Neutrophil (primary cell): ENCODE results near the gene UNCX.

Source experiments
- H3K27ac ChIP-seq: fragments of 200-600 bp; sonication (generic); 2 replicates; pipeline ENCODE4 v1.5.1; 2016; ENCODE audit warnings: mild to moderate bottlenecking, moderate library complexity
- H3K27me3 ChIP-seq: fragments of 200-600 bp; sonication (generic); 2 replicates; pipeline ENCODE4 v1.6.0; 2016; ENCODE audit warnings: mild to moderate bottlenecking
- H3K36me3 ChIP-seq: fragments of 200-600 bp; sonication (generic); 2 replicates; pipeline ENCODE4 v1.5.1; 2017
- H3K4me1 ChIP-seq, 2 experiments: fragments of 200-600 bp in 1 of 2; sonication (generic) in 1 of 2; 1 replicate in 1 of 2; 2 replicates in 1 of 2; pipeline versions ENCODE4 v1.5.1 to v1.6.1; 2013 to 2016; ENCODE audit warnings: low read depth in 1 of 2, low read length in 1 of 2, mild to moderate bottlenecking in 1 of 2, moderate library complexity in 1 of 2; ENCODE audit not compliant: control insufficient read depth in 1 of 2, insufficient read depth in 1 of 2
- H3K4me3 ChIP-seq, 2 experiments: fragments of 200-600 bp in 1 of 2; sonication (generic) in 1 of 2; 1 replicate in 1 of 2; 2 replicates in 1 of 2; pipeline ENCODE4 v1.5.1; 2013 to 2016; ENCODE audit warnings: low read depth in 1 of 2, low read length in 1 of 2, mild to moderate bottlenecking in 1 of 2, moderate library complexity in 1 of 2
- H3K9me3 ChIP-seq: fragments of 200-600 bp; sonication (generic); 2 replicates; pipeline ENCODE4 v1.5.1; 2016
- TF ChIP-seq, protein P1 (sequence below): fragments of 200-600 bp; sonication (generic); IDR thresholded peaks from 2 replicates; pipeline ENCODE4 v1.5.1; 2016; ENCODE audit warnings: antibody characterized with exemption

The UNCX gene

DNA sequence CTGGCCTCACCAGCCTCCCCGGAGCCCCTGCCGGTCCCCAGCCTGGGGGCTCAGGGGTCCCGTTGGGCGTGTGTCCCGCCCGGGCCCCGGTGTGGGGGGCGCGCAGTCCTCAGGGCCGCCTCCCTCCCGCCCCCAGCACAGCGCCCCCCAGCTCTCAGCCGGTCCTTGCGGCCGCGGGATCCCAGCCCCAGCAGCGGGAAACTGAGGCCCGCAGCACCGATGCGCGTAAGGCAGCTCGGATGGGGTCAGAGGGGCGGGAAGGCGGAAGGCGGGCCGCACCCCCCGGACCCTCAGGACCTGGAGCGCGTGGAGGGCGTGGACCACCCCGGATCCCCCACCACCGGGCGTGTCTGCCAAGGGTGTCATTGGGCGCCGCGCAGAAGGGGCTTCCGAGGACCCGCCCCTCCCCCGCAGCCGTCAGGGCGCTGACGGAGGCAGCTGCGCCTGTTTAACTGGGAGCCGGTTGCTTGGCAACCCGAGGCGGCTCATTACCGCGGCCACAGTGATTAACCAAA, 14.9 kb downstream of the UNCX start:
- Histone ChIP-seq H3K4me3 (no peak overlapping the region), H3K4me1 (no peaks in the 10 kb centered on the region), H3K9me3 (no peaks in the 10 kb centered on the region), H3K27me3 (peaks cover 100% of the 10 kb centered on the region), H3K36me3 (no peaks in the 10 kb centered on the region), H3K27ac (no peak overlapping the region)
- TF ChIP-seq, protein P1, sequence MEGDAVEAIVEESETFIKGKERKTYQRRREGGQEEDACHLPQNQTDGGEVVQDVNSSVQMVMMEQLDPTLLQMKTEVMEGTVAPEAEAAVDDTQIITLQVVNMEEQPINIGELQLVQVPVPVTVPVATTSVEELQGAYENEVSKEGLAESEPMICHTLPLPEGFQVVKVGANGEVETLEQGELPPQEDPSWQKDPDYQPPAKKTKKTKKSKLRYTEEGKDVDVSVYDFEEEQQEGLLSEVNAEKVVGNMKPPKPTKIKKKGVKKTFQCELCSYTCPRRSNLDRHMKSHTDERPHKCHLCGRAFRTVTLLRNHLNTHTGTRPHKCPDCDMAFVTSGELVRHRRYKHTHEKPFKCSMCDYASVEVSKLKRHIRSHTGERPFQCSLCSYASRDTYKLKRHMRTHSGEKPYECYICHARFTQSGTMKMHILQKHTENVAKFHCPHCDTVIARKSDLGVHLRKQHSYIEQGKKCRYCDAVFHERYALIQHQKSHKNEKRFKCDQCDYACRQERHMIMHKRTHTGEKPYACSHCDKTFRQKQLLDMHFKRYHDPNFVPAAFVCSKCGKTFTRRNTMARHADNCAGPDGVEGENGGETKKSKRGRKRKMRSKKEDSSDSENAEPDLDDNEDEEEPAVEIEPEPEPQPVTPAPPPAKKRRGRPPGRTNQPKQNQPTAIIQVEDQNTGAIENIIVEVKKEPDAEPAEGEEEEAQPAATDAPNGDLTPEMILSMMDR: no peak

DNA sequence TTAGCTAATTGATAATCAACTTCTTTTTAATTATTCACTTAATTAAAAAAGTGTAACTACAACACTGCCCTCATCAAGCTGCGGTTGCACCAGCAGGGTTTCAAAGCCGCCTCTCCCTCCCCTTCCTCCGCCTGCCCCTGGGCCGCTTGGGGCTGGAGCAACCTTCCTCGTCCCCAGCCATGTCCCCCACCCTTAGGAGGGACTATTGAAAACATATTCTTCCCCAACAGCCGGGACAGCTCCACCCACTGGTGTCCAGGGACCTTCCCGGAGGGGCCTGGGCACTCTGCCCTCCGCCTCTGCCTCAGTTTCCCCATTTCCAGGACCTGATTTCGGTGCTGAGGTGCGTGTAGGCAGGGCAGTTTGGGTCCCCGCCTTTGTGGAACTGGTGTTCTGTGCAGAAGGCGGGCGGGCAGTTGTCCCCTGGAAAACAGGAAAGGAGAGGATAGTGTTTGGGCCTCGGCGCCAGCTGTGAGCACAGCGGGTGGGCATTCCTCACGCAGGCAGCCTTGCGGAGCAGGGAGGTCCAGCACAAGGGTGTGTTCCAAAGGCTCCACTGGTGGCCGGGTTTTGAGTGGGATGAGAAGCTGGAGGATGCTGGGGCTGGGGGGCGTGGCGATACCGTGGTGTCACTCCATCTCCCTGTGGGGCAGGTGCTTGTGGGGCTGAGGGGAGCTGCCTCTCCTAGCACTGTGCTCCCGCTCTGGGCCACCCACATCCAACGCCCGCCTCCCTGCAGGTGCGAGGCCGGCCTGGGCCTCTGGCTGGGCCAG, 15.7 kb downstream of the UNCX start:
- Histone ChIP-seq H3K9me3 (no peaks in the 10 kb centered on the region), H3K36me3 (no peaks in the 10 kb centered on the region), H3K27ac (no peak overlapping the region), H3K27me3 (peaks cover 100% of the 10 kb centered on the region), H3K4me1 (no peaks in the 10 kb centered on the region), H3K4me3 (no peak overlapping the region)
- TF ChIP-seq, protein P1: no peak

DNA sequence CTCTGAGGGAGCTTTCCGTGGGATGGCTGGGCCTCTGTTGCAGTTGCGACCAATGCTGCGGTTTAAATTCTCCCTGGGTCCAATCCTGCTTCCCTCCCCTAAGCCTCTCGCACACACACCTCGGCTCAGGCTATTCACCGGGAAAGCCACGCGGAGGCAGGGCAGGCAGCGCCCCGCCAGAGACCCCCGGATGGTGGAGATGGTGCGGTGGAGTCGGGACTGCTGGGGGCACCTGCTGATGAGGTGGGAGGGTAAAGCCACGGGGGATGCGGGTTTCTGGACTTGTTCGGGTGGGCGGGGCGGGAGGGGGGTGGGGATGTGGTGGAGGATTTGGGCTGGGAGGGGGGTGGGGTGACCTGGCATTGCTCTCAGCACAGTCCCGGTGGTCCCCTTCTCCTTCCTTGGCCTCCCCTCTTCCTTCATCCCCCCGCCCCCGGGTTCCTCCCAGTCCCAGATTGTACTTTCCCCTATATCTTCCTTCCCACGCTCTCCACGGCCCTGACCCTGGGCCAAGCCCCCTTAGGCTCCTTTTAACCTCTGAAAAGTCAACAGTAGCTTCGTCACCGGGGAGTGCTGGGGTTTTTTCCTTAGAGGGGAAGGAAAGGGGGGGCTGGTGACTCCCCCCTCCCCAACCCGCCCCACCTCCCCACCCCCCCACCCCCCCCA, 16.4 kb downstream of the UNCX start:
- Histone ChIP-seq H3K27ac (no peak overlapping the region), H3K27me3 (peaks cover 100% of the 10 kb centered on the region), H3K4me3 (no peak overlapping the region), H3K9me3 (no peaks in the 10 kb centered on the region), H3K36me3 (no peaks in the 10 kb centered on the region), H3K4me1 (no peaks in the 10 kb centered on the region)
- TF ChIP-seq, protein P1: no peak

DNA sequence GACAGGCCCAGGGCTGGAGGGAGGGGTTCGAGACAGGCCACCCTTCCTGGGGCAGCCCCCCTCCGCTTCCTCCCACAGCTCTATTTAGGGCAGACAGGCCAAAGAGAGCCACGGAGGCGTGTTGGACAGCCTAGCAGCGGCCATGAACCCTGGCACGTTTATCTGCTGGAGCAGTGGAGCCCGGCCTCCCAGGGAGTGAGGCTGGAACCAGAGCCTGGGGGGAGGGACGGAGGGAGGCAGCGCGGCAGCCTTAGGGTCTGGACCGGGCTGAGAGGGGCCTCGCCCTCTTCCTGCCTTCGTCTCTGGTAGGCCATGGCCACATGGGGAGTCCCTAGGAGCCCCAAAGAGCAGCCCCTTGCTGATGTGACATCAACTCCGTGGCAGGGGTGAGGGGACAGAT, 17.1 kb downstream of the UNCX start:
- Histone ChIP-seq H3K9me3 (no peaks in the 10 kb centered on the region), H3K27me3 (peaks cover 100% of the 10 kb centered on the region), H3K36me3 (no peaks in the 10 kb centered on the region), H3K4me3 (no peak overlapping the region), H3K27ac (no peak overlapping the region), H3K4me1 (no peaks in the 10 kb centered on the region)
- TF ChIP-seq, protein P1: no peak

DNA sequence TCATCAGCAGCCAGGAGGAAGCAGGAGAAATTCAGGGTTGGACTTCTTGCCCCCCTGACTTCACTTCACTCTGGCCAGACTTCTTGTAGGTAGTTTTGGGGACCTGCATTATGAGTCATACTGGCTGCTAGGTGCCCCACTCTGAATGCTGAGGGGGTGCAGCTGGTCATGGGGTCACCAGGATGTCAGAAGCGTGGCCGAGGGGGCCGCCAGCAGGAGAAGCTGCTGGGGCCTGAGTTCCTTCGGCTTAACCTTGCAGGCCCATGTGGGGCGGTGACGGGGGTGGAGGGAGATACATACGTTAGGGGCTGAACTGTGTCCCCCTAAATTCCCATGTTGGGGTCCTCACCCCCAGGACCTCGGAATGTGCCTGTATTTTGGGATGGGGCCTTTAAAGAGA, 18.2 kb downstream of the UNCX start:
- Histone ChIP-seq H3K27ac (no peak overlapping the region), H3K27me3 (peaks cover 100% of the 10 kb centered on the region), H3K4me3 (no peak overlapping the region), H3K36me3 (no peaks in the 10 kb centered on the region), H3K9me3 (no peaks in the 10 kb centered on the region), H3K4me1 (no peaks in the 10 kb centered on the region)
- TF ChIP-seq, protein P1: no peak
